ENCODE results near the gene MAN1A1.

DNA sequence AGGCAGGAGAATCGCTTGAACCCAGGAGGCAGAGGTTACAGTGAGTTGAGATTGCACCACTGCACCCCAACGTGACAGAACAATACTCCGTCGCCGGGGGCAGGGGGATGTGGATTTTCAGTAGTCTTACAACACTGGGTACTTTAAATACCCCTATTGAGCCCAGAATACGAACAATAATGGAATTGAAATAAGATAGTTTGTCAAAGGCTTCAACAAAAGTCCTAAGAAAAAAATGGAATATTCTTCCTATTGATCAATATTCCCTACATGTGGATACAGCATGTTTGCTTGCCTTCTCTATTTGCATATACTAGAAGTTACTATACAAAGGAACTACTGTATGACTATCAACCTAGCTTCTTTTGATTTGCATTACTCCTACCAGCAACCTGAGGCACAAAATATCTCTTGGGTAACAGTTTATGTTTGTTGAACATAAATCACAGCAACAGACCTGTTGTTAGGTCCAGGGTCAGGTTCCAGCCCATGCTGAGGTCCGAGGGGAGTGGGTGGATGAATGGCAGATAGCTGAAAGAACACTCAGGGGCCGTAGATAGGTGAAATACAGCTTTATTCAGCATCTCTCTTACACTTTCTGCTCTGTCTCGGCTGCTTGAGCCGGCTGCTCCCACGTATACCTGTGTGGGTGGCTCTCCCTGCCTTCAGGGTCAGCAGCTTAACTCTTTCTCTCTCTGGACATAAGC lies 23.8 kb downstream of the MAN1A1 start:
- TF ChIP-seq EZH2 (IDR thresholded peaks at IDR 0.05) (no peak), POLR2AphosphoS5 (IDR thresholded peaks at IDR 0.05; ENCODE audit: borderline replicate concordance, low read depth, low read length) (no peak)

All from SK-N-MC (cell line).